GM18873 (cell line): ENCODE measurements around the gene SERPINA4.

ENCODE experiments used
- ATAC-seq: cut with Tn5 transposase; IDR thresholded peaks from one replicate; pipeline ENCODE4 v1.9.1; 2021; ENCODE audit warnings: mild to moderate bottlenecking, moderate library complexity, moderate number of reproducible peaks; ENCODE audit not compliant: unreplicated experiment, low FRiP score

The SERPINA4 gene

GRCh38 chr14:94542111-94542810 lies 19.0 kb upstream of the SERPINA4 start:
- no peak for ATAC-seq

- ATAC-seq, result no peak
These were observed 18.3 kb upstream of the SERPINA4 start for GRCh38 chr14:94542811-94543440.

- no peak for ATAC-seq
These were observed 17.7 kb upstream of the SERPINA4 start for GRCh38 chr14:94543449-94544124.

- no peak for ATAC-seq
These were observed 16.5 kb upstream of the SERPINA4 start for GRCh38 chr14:94544726-94545125.

- ATAC-seq, result no peak
These were observed 16.0 kb upstream of the SERPINA4 start for GRCh38 chr14:94545131-94545841.

- no peak for ATAC-seq
These were observed 14.0 kb upstream of the SERPINA4 start for GRCh38 chr14:94547151-94547680.

- ATAC-seq, result no peak
These were observed 13.5 kb upstream of the SERPINA4 start for GRCh38 chr14:94547726-94548125.

- ATAC-seq, result no peak
These were observed 12.9 kb upstream of the SERPINA4 start for GRCh38 chr14:94548131-94548998.

GRCh38 chr14:94548999-94549985 lies 11.9 kb upstream of the SERPINA4 start:
- no peak for ATAC-seq

GRCh38 chr14:94550041-94550440 lies 11.2 kb upstream of the SERPINA4 start:
- ATAC-seq, result no peak

GRCh38 chr14:94555991-94556390 lies 5.3 kb upstream of the SERPINA4 start:
- ATAC-seq, result no peak

GRCh38 chr14:94557327-94557726 lies 3.9 kb upstream of the SERPINA4 start:
- no peak for ATAC-seq

GRCh38 chr14:94558842-94559241 lies 2.4 kb upstream of the SERPINA4 start:
- ATAC-seq, result no peak

GRCh38 chr14:94559638-94560290 lies 1.5 kb upstream of the SERPINA4 start:
- ATAC-seq, result no peak

- no peak for ATAC-seq
These were observed 964 bp upstream of the SERPINA4 start for GRCh38 chr14:94560291-94560665.

- ATAC-seq, result no peak
These were observed 391 bp downstream of the SERPINA4 start for GRCh38 chr14:94561656-94562010.

GRCh38 chr14:94562022-94562421 lies 780 bp downstream of the SERPINA4 start:
- no peak for ATAC-seq
